ENCODE results near the gene KCNJ6.

- TF ChIP-seq NRF1 (IDR thresholded peaks at IDR 0.05; ENCODE audit: low read depth, low read length) (no peak), YY1 (IDR thresholded peaks at IDR 0.05; ENCODE audit: low read depth) (no peak), SMC3 (IDR thresholded peaks at IDR 0.05; ENCODE audit: low read depth, low read length) (no peak)
- TF ChIP-seq, protein P1, sequence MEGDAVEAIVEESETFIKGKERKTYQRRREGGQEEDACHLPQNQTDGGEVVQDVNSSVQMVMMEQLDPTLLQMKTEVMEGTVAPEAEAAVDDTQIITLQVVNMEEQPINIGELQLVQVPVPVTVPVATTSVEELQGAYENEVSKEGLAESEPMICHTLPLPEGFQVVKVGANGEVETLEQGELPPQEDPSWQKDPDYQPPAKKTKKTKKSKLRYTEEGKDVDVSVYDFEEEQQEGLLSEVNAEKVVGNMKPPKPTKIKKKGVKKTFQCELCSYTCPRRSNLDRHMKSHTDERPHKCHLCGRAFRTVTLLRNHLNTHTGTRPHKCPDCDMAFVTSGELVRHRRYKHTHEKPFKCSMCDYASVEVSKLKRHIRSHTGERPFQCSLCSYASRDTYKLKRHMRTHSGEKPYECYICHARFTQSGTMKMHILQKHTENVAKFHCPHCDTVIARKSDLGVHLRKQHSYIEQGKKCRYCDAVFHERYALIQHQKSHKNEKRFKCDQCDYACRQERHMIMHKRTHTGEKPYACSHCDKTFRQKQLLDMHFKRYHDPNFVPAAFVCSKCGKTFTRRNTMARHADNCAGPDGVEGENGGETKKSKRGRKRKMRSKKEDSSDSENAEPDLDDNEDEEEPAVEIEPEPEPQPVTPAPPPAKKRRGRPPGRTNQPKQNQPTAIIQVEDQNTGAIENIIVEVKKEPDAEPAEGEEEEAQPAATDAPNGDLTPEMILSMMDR (IDR thresholded peaks at IDR 0.05): no peak
Observed at GRCh38 chr21:37575580-37575979, 340.7 kb downstream of the KCNJ6 start.
